ENCODE measurements around the gene VPS26C.

DNA sequence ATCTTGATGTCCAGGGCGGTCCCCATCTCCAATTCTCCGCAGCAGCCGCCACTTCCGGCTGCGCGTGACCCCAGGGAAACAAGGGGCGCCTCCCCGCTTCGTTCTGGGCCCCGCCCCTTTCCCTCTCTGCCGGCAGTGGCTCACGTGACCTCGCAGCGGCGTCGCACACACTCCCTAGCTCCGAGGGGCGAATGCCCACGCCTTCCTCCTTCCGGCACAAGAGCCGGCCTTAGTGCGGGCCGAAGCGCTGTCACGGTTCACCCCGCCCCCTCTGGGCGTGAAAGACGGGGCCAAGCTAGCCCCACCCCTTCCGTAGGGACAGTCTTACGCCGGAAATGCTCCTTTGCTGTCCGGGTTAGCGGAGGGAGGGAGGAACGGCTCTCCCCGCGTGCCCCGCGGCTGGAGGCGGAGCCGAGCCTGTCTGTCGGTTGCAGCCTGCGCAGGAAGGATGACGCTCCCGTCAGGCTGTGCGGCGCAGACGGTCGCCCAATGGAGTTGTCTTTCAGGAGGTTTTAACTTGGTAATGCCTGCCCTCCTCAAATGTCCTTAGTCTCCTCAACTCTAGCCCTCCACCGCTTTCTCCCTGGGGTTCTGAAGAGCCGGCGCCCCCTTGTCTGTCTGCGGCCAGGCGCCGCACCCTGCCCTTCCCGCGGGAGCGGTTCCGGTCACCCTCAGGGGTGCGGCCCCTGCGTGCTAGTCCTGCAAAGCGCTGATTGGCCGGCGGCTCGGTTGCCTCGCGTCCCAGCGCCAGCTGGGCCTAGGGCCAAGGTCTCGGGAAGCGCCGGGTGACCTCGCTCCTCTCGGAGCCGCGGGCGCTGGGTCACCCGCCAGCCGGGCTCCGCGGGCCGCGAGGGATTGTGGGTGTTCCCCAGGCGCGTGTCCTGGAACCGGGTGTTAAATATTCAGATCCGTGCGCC is at the start of gene VPS26C:
- no peak for TF ChIP-seq TOX (CRISPR knock-in tag; IDR thresholded peaks at IDR 0.05; ENCODE audit: borderline replicate concordance)
- no peak for TF ChIP-seq ZFP3 (CRISPR knock-in tag; IDR thresholded peaks at IDR 0.05)
- TF ChIP-seq, protein P1, sequence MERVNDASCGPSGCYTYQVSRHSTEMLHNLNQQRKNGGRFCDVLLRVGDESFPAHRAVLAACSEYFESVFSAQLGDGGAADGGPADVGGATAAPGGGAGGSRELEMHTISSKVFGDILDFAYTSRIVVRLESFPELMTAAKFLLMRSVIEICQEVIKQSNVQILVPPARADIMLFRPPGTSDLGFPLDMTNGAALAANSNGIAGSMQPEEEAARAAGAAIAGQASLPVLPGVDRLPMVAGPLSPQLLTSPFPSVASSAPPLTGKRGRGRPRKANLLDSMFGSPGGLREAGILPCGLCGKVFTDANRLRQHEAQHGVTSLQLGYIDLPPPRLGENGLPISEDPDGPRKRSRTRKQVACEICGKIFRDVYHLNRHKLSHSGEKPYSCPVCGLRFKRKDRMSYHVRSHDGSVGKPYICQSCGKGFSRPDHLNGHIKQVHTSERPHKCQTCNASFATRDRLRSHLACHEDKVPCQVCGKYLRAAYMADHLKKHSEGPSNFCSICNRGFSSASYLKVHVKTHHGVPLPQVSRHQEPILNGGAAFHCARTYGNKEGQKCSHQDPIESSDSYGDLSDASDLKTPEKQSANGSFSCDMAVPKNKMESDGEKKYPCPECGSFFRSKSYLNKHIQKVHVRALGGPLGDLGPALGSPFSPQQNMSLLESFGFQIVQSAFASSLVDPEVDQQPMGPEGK (CRISPR knock-in tag; IDR thresholded peaks at IDR 0.05; ENCODE audit: borderline replicate concordance) = no peak
- TF ChIP-seq GLIS3 (CRISPR knock-in tag; IDR thresholded peaks at IDR 0.05) = 0 out of 2 replicates have a peak, but pooled peaks have one; percentile 81
- peak; percentile 81; the same call in 1 of the 2 replicates for TF ChIP-seq CSDC2 (CRISPR knock-in tag; IDR thresholded peaks at IDR 0.05)
- no peak for TF ChIP-seq RARB (CRISPR knock-in tag; IDR thresholded peaks at IDR 0.05)
- TF ChIP-seq OSR1 (CRISPR knock-in tag; IDR thresholded peaks at IDR 0.05) = no peak
- TF ChIP-seq, protein P2, sequence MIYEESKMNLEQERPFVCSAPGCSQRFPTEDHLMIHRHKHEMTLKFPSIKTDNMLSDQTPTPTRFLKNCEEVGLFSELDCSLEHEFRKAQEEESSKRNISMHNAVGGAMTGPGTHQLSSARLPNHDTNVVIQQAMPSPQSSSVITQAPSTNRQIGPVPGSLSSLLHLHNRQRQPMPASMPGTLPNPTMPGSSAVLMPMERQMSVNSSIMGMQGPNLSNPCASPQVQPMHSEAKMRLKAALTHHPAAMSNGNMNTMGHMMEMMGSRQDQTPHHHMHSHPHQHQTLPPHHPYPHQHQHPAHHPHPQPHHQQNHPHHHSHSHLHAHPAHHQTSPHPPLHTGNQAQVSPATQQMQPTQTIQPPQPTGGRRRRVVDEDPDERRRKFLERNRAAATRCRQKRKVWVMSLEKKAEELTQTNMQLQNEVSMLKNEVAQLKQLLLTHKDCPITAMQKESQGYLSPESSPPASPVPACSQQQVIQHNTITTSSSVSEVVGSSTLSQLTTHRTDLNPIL (CRISPR knock-in tag; IDR thresholded peaks at IDR 0.05; ENCODE audit: low read depth) = no peak
- TF ChIP-seq, protein P3, sequence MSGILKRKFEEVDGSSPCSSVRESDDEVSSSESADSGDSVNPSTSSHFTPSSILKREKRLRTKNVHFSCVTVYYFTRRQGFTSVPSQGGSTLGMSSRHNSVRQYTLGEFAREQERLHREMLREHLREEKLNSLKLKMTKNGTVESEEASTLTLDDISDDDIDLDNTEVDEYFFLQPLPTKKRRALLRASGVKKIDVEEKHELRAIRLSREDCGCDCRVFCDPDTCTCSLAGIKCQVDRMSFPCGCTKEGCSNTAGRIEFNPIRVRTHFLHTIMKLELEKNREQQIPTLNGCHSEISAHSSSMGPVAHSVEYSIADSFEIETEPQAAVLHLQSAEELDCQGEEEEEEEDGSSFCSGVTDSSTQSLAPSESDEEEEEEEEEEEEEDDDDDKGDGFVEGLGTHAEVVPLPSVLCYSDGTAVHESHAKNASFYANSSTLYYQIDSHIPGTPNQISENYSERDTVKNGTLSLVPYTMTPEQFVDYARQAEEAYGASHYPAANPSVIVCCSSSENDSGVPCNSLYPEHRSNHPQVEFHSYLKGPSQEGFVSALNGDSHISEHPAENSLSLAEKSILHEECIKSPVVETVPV (CRISPR knock-in tag; IDR thresholded peaks at IDR 0.05) = no peak
